Measurements from ENCODE around the gene AIP.

The AIP gene

GRCh38 chr11:67532889-67533288, 50.1 kb downstream of the AIP start:
- DNase-seq (ENCODE audit: low spot score): no peak

- DNase-seq (ENCODE audit: low spot score): no peak
These were observed 51.3 kb downstream of the AIP start for GRCh38 chr11:67534070-67534679.

GRCh38 chr11:67535561-67535960, 52.7 kb downstream of the AIP start:
- no peak for DNase-seq (ENCODE audit: low spot score)

- DNase-seq (ENCODE audit: low spot score): no peak
These were observed 55.5 kb downstream of the AIP start for GRCh38 chr11:67538306-67538705.

- no peak for DNase-seq (ENCODE audit: low spot score)
These were observed 56.1 kb downstream of the AIP start for GRCh38 chr11:67538823-67539505.

- DNase-seq (ENCODE audit: low spot score): no peak
These were observed 56.7 kb downstream of the AIP start for GRCh38 chr11:67539550-67539949.

All from left forelimb (tissue), 1 donor.